Osteoblast (primary cell): Measurements from ENCODE around the gene UTS2B. TPM values are rescaled to one million over a fixed set of nuclear protein-coding genes. Genes with fewer than 3 reads are reported as not detected.

Experiments used
- DNase-seq: peaks from one replicate; pipeline ENCODE4 v3.0.0; 2011; ENCODE audit warnings: low spot score, mixed read lengths; ENCODE audit not compliant: insufficient read length; ENCODE audit errors: missing footprints
- H2AFZ ChIP-seq: 2 replicates; pipeline ENCODE4 v1.6.0; 2011; ENCODE audit warnings: mild to moderate bottlenecking, low read length
- H3K27ac ChIP-seq: 2 replicates; pipeline ENCODE4 v1.5.1; 2011; ENCODE audit warnings: mild to moderate bottlenecking, low read depth, low read length, moderate library complexity
- H3K27me3 ChIP-seq: 2 replicates; pipeline ENCODE4 v1.6.0; 2012; ENCODE audit warnings: mild to moderate bottlenecking, control low read depth, inconsistent platforms, low read length, moderate library complexity; ENCODE audit not compliant: insufficient read depth
- H3K36me3 ChIP-seq: 2 replicates; pipeline ENCODE4 v1.5.1; 2011; ENCODE audit warnings: mild to moderate bottlenecking, low read length, control low read depth, moderate library complexity; ENCODE audit not compliant: insufficient read depth
- H3K4me1 ChIP-seq: 2 replicates; pipeline ENCODE4 v1.5.1; 2011; ENCODE audit warnings: mild to moderate bottlenecking, low read length, control low read depth, moderate library complexity; ENCODE audit not compliant: insufficient read depth
- H3K4me2 ChIP-seq: 2 replicates; pipeline ENCODE4 v1.6.0; 2011; ENCODE audit warnings: mild to moderate bottlenecking, low read length; ENCODE audit not compliant: insufficient read depth
- H3K4me3 ChIP-seq: fragments of 200-600 bp; sonication (generic); 3 replicates; pipeline ENCODE4 v1.5.1; 2012; ENCODE audit warnings: mild to moderate bottlenecking, low read length, inconsistent platforms; ENCODE audit not compliant: insufficient read depth
- H3K79me2 ChIP-seq: 2 replicates; pipeline ENCODE4 v1.6.0; 2012; ENCODE audit warnings: mild to moderate bottlenecking, low read length, control low read depth, inconsistent platforms; ENCODE audit not compliant: insufficient read depth
- H3K9me3 ChIP-seq: 2 replicates; pipeline ENCODE4 v1.5.1; 2011; ENCODE audit warnings: low read depth, low read length, control low read depth
- H4K20me1 ChIP-seq: 2 replicates; pipeline ENCODE4 v1.6.0; 2012; ENCODE audit warnings: mild to moderate bottlenecking, low read length, control low read depth; ENCODE audit not compliant: insufficient read depth
- total RNA-seq: library from RNA; depleted of rRNA; stranded (reverse); fragments of >200 nt; gene quantifications from 2 replicates; pipeline ENCODE4 v1.2.3, GENCODE V29; 2012
- TF ChIP-seq, protein P1 (sequence below): IDR thresholded peaks from 2 replicates; pipeline ENCODE4 v1.5.1; 2011; ENCODE audit warnings: mild to moderate bottlenecking, low read depth, low read length, moderate library complexity; ENCODE audit errors: extremely low read depth

UTS2B gene
- total RNA-seq, 1 donor, result 1.1 TPM

DNA sequence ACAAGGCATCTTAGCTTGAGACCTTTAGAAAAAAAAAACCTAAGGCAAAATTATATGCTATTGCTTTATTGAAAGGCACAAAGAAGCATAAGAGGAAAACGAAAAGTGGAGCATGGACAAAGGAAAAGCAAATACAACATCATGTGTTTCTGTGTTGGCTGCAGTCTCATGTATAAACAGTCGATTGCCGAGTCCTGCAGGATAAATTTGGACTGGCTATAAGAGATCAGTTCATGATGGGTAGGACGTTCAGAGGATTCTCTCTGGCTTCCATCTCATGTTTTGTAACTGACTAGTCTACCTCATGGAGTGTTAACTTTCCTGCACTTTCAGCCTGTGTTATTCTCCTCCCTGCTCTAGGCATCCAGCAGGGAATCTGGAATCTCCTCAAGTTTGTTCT lies 23.0 kb downstream of the UTS2B start:
- Histone ChIP-seq H3K9me3 (no peaks in the 10 kb centered on the region), H3K4me1 (no peaks in the 10 kb centered on the region), H3K4me2 (no peak overlapping the region), H3K4me3 (no peak overlapping the region), H3K79me2 (no peaks in the 10 kb centered on the region), H4K20me1 (no peaks in the 10 kb centered on the region), H3K36me3 (no peaks in the 10 kb centered on the region), H3K27ac (no peak overlapping the region), H2AFZ (no peak overlapping the region), H3K27me3 (no peaks in the 10 kb centered on the region)
- TF ChIP-seq, protein P1, sequence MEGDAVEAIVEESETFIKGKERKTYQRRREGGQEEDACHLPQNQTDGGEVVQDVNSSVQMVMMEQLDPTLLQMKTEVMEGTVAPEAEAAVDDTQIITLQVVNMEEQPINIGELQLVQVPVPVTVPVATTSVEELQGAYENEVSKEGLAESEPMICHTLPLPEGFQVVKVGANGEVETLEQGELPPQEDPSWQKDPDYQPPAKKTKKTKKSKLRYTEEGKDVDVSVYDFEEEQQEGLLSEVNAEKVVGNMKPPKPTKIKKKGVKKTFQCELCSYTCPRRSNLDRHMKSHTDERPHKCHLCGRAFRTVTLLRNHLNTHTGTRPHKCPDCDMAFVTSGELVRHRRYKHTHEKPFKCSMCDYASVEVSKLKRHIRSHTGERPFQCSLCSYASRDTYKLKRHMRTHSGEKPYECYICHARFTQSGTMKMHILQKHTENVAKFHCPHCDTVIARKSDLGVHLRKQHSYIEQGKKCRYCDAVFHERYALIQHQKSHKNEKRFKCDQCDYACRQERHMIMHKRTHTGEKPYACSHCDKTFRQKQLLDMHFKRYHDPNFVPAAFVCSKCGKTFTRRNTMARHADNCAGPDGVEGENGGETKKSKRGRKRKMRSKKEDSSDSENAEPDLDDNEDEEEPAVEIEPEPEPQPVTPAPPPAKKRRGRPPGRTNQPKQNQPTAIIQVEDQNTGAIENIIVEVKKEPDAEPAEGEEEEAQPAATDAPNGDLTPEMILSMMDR, result no peak
- DNase-seq, result no peak

DNA sequence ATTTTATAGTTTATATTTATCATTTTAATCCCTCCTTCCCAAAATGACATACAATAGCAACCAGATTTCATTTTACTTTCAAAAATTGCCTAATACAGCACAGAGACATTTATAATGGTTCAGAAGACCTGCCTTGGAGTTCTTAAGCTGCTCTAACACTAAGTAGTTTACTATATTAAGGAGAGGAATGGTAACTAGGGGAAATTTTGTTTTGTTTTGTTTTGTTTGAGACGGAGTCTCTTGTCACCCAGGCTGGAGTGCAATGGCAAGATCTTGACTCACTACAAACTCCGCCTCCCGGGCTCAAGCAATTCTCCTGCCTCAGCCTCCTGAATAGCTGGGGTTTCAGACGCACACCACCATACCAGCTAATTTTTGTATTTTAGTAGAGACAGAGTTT lies 23.9 kb downstream of the UTS2B start:
- Histone ChIP-seq H3K4me1 (no peaks in the 10 kb centered on the region), H3K27ac (no peak overlapping the region), H4K20me1 (no peaks in the 10 kb centered on the region), H3K36me3 (no peaks in the 10 kb centered on the region), H3K27me3 (no peaks in the 10 kb centered on the region), H3K4me2 (no peak overlapping the region), H3K4me3 (no peak overlapping the region), H2AFZ (no peak overlapping the region), H3K9me3 (no peaks in the 10 kb centered on the region), H3K79me2 (no peaks in the 10 kb centered on the region)
- no peak for DNase-seq
- TF ChIP-seq, protein P1, result no peak

DNA sequence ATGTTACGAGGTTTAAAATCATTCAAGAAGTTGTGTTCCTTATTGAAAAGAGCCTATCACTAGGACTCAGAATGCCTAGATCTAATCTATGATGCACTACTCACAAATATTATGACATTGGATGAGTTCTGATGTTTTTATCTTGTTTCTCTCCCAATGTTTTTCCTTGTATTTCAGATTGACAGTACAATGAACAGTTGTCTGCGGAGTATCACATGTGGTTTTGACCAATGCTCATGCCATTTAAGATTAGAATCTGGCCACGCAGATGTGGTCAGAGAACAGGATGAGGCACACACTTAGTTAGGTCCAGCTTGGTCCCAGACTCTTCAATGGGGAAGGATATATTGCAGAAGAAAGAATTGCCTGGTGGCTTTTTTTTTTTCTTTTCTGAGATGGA lies 26.7 kb downstream of the UTS2B start:
- Histone ChIP-seq H3K79me2 (no peaks in the 10 kb centered on the region), H3K36me3 (no peaks in the 10 kb centered on the region), H3K27ac (no peak overlapping the region), H3K4me2 (no peak overlapping the region), H2AFZ (no peak overlapping the region), H3K27me3 (no peaks in the 10 kb centered on the region), H3K4me3 (no peak overlapping the region), H3K4me1 (no peaks in the 10 kb centered on the region), H4K20me1 (no peaks in the 10 kb centered on the region), H3K9me3 (no peaks in the 10 kb centered on the region)
- TF ChIP-seq, protein P1, result no peak
- no peak for DNase-seq

DNA sequence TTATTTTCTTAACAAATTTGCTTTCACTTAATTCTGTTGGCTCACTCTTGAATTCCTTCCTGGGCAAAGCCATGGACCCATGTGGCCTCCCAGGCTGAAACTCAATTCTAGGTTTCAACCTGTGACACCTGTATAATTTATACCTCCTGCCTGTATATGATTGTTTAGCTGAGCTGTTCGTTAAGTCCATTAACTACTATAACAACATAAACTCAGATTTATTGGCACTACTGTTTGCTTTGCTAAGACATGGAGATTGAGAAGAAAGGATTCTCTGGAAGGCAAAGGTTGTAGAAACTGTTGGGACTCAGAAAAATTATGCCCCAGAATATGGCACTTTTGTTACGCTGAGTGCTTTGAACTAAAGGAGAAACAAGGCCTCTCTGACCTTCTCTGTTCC lies 27.9 kb downstream of the UTS2B start:
- no peak overlapping the region for H3K27ac ChIP-seq
- H3K4me2 ChIP-seq, result no peak overlapping the region
- H3K79me2 ChIP-seq, result no peaks in the 10 kb centered on the region
- H2AFZ ChIP-seq, result no peak overlapping the region
- H3K9me3 ChIP-seq, result no peaks in the 10 kb centered on the region
- H3K4me1 ChIP-seq, result no peaks in the 10 kb centered on the region
- H3K4me3 ChIP-seq, result no peak overlapping the region
- no peaks in the 10 kb centered on the region for H3K36me3 ChIP-seq
- TF ChIP-seq, protein P1, result no peak
- no peaks in the 10 kb centered on the region for H4K20me1 ChIP-seq
- no peak for DNase-seq
- no peaks in the 10 kb centered on the region for H3K27me3 ChIP-seq
